GM21390 (cell line): ENCODE measurements around the gene PPP1R12B.
A peak's percentile ranks its signal among the peaks of the same experiment; 100 is the strongest.
"Not testable (repeated sequence)": the region's sequence is repeated elsewhere in the genome, so short reads cannot be mapped to it uniquely, and the experiment has no call there.

Experiments used
- ATAC-seq: cut with Tn5 transposase; IDR thresholded peaks from one replicate; pipeline ENCODE4 v1.9.1; 2021; ENCODE audit not compliant: unreplicated experiment

Gene PPP1R12B

DNA sequence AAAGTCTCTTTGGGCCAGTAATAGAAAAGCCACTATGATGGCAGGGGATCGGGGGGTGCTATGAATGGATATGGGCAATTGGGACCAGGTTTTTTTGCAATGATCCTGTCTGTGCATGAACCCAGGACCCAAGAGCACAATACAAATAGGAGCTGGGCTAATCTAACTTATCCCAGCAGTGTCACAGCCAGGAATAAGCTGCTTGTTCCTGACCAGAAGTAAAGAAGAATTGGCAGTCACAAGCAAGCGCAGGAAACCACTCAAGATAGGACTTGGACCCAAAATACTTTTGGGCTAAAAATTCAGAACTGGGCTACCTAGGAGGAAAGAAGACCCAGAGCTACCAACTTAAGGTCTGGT, 172.3 kb downstream of the PPP1R12B start:
- ATAC-seq, result not testable (repeated sequence)

GRCh38 chr1:202521484-202521883, 173.0 kb downstream of the PPP1R12B start:
- ATAC-seq, result not testable (repeated sequence)

- no peak for ATAC-seq
These were observed 173.4 kb downstream of the PPP1R12B start for GRCh38 chr1:202521886-202522285.

DNA sequence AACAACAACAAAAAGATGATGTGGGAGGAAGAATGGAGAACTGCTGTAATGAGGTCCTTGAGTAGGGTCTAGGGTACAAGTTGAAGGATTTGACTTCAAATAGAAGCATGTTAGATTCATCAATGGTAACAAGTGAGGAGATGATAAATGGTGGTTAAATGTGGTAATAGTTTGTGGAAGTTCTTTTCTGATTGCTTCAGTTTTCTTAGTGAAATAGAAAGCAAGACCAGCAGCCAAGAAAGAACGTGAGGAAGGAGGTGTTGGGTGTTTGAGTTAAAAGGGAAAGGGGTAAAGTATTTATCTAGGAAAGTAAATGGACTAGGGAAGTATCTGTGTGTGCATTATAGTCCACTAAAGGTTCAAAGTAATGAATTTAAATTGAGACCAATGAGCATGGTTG, 177.6 kb downstream of the PPP1R12B start:
- not testable (repeated sequence) for ATAC-seq

- not testable (repeated sequence) for ATAC-seq
These were observed 179.7 kb downstream of the PPP1R12B start for GRCh38 chr1:202528096-202528722.

GRCh38 chr1:202530686-202531085, 182.2 kb downstream of the PPP1R12B start:
- ATAC-seq, result not testable (repeated sequence)

- ATAC-seq, result no peak
These were observed 182.9 kb downstream of the PPP1R12B start for GRCh38 chr1:202531472-202531811.

DNA sequence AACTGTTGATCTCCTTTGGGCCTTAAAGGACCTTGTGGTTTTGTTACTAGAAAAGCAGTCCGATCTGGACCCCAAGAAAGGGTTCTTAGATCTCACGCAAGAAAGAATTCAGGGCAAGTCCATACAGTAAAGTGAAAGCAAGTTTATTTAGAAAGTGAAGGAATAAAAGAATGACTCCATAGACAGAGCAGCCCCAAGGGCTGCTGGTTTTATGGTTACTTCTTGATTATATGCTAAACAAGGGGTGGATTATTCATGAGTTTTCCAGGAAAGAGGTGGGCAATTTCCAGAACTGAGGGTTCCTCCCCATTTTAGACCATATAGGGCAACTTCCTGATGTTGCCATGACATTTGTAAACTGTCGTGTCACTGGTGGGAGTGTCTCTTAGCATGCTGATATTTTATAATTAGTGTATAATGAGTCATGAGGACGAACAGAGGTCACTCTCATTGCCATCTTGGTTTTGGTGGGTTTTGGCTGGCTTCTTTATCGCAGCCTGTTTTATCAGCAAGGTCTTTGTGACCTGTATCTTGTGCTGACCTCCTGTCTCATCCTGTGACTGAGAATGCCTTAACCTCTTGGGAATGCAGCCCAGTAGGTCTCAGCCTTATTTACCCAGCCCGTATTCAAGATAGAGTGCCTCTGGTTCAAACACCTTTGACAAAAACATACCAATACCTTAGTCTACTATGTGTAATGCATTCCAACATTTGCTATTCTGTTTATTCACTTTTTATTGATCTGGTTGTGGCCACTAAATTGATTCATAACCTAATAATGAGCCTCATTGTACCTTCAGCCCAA, 183.5 kb downstream of the PPP1R12B start:
- not testable (repeated sequence) for ATAC-seq

- not testable (repeated sequence) for ATAC-seq
These were observed 190.7 kb downstream of the PPP1R12B start for GRCh38 chr1:202539166-202539574.

DNA sequence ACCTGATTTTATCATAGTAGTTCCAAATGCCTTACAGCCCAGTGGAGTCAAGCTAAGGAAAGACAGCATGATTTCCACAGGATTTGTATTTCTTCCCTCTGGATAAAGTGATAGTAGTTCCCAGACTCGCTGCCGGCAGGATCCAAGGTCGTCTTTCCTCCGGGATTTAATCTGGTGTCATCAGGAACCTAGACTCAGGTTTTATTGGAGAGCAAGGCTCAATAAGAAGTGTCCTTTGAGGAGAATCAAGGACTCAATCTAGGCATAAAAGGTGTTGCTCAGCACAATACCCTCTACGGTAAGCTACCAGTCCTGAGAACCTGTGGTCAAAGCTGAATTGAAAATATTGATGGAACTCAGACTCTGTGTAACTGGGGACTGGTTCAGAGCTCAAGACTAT, 191.1 kb downstream of the PPP1R12B start:
- not testable (repeated sequence) for ATAC-seq

DNA sequence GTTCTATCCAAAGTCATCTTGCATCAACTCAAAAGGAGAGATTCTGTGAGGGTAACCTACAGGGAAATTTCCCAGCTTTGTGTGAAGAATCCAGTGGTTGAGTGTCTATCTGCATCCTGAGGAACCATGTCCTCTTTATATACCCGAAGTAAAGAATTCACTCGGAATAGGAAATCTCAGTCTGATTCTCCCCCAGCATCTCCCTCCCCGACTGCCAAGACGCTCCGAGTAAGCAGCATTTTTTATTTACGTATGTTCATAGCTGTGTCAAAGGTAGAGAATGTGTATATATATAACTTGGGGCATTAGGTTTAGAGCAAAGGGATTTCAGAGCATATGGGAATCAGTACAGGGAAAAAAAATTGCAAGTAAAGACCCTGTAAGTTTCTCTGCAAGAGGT, 191.5 kb downstream of the PPP1R12B start:
- ATAC-seq, result no peak

DNA sequence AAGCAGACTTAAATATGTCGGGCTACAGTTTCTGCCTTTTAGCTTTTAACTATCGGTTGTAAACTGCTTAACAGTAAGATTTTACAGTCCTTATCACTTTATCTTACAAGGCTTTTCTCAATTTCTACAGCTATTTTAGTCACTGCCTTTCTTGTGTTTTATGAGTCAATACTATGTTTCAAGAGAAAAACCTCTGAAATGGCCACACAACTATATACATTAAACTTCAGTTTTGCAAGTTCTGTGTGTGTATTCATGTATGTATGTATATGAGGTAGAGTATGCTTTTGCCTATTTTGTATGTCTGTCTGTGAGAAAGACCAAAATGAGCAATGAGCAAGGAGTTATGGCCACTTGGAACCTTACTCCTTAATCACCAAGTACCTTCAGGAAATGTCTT, 191.9 kb downstream of the PPP1R12B start:
- no peak for ATAC-seq

- ATAC-seq, result not testable (repeated sequence)
These were observed 192.4 kb downstream of the PPP1R12B start for GRCh38 chr1:202540858-202541257.

GRCh38 chr1:202542415-202542814, 193.9 kb downstream of the PPP1R12B start:
- ATAC-seq, result not testable (repeated sequence)

GRCh38 chr1:202543537-202543936, 195.0 kb downstream of the PPP1R12B start:
- not testable (repeated sequence) for ATAC-seq

DNA sequence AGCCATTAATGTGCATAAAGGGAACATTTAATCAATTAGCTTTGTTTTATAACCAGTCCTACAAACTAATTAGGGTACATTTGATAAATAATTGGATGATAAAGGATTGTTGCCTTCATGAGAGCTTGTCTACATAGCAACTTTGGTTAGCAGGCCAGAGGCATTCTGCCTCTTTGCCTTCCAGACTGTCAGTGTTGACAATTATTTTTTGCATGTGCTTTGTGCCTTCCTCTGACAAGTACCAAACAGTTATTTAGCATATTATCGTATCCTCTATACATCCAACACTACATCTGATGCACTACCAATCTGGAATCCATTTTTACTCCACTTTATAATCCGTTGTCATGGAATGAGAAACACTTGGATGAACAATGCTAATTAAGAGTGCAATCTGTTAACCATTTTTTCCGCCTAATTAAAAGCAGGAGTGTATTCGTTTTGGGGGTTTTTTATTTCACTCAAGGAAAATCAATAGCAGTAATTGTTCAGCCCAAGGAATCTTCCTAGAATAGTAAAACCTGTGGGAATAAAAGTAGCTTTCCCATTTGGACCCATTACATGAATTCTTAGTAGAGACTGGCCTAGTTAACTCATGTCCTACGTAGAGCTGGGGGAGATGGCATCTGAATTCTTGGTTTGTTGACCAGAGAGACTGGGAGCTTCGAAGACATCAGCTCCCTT, 196.4 kb downstream of the PPP1R12B start:
- ATAC-seq, result not testable (repeated sequence)

- ATAC-seq, result not testable (repeated sequence)
These were observed 197.3 kb downstream of the PPP1R12B start for GRCh38 chr1:202545647-202546303.

DNA sequence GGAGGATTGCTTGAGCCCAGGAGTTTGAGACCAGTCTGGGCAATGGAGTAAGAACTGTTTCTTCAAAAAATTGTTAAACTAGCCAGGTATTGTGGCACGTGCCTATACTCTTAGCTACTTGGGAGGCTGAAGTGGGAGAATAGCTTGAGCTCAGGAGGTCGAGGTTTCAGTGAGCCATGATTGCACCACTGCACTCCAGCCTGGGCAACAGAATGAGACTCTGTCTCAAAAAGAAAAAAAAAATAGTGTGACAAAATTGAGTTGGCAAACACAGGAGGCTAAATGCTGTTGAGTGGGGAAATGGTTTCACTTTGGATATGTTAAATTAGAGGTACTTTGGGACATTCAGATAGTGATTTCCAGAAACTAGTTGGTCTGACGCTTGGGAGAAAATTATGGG, 197.9 kb downstream of the PPP1R12B start:
- peak; percentile 31 for ATAC-seq

GRCh38 chr1:202546796-202547195, 198.3 kb downstream of the PPP1R12B start:
- peak; percentile 88 for ATAC-seq

DNA sequence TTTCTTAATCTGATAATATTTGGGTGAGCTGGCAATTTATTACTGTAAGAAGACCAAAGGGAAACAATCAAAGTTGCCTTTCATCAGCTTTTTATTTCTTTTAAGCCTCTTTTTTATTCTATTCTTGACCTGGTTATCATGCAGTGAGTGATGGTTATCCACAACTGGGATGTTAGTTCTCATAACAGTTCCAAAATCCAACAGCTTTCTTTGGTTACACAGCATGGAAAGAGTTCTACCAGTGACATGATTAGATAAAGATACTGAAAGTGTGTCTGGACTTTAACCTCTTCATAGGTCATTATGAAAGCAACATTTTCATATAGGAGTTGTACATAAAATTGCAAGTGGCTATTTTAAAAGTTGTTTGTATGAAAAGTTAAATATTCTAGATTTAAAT, 198.7 kb downstream of the PPP1R12B start:
- ATAC-seq, result no peak

GRCh38 chr1:202550088-202550487, 201.6 kb downstream of the PPP1R12B start:
- not testable (repeated sequence) for ATAC-seq
